Chondrocyte (in vitro differentiated cells): ENCODE measurements around the gene GSTM4. TPM values are rescaled to one million over a fixed set of nuclear protein-coding genes. Genes with fewer than 3 reads are reported as not detected.
A peak's percentile ranks its signal among the peaks of the same experiment; 100 is the strongest.
"Not testable (repeated sequence)": the region's sequence is repeated elsewhere in the genome, so short reads cannot be mapped to it uniquely, and the experiment has no call there.

Source experiments
- DNase-seq: peaks from one replicate; pipeline ENCODE4 v3.0.0; 2021; ENCODE audit warnings: mixed read lengths, low spot score
- H3K27ac Mint-ChIP-seq: one replicate; pipeline ENCODE4 v1.8.0; 2021; ENCODE audit warnings: mild to moderate bottlenecking, moderate library complexity, mixed read lengths; ENCODE audit not compliant: unreplicated experiment
- H3K27me3 Mint-ChIP-seq: 2 replicates; pipeline ENCODE4 v1.8.0; 2021; ENCODE audit warnings: low read depth, mixed read lengths
- H3K36me3 Mint-ChIP-seq: 2 replicates; pipeline ENCODE4 v1.8.0; 2021; ENCODE audit warnings: low read depth, mixed read lengths
- H3K4me1 Mint-ChIP-seq: 2 replicates; pipeline ENCODE4 v1.8.0; 2021; ENCODE audit warnings: low read depth, mild to moderate bottlenecking, mixed read lengths
- H3K4me3 Mint-ChIP-seq: one replicate; pipeline ENCODE4 v1.8.0; 2021; ENCODE audit warnings: mild to moderate bottlenecking, moderate library complexity, mixed read lengths; ENCODE audit not compliant: unreplicated experiment
- H3K9me3 Mint-ChIP-seq: 2 replicates; pipeline ENCODE4 v1.8.0; 2021; ENCODE audit warnings: low read depth, mixed read lengths
- CTCF ChIP-seq: fragments of 200-600 bp; sonication (generic); IDR thresholded peaks from 2 replicates; pipeline ENCODE4 v1.5.0; 2021; ENCODE audit warnings: antibody characterized with exemption, mild to moderate bottlenecking, moderate library complexity
- total RNA-seq: library from RNA; stranded (reverse); gene quantifications from 3 replicates; pipeline ENCODE4 v1.2.1, GENCODE V29; 2021

Gene GSTM4
- total RNA-seq, 1 donor from 2014 or later = 14.5 TPM

GRCh38 chr1:109687641-109688499, 32.0 kb downstream of the GSTM4 start, which contains the start of gene GSTM1:
Gene GSTM1 (plus strand): TSS chr1:109687817. CDS start chr1:109687874, 57 bp downstream.
- Mint-ChIP-seq H3K36me3 (no peaks in the 10 kb centered on the region), H3K27ac (peak within 1 kb of the TSS; percentile 71), H3K4me3 (peak within 1 kb of the TSS; percentile 71), H3K4me1 (no peaks in the 10 kb centered on the region), H3K9me3 (no peaks in the 10 kb centered on the region), H3K27me3 (no peaks in the 10 kb centered on the region)
- TF ChIP-seq CTCF = peak; percentile 68
- no peak for DNase-seq

- Mint-ChIP-seq H3K36me3 (no peaks in the 10 kb centered on the region), H3K27me3 (no peaks in the 10 kb centered on the region), H3K4me1 (no peaks in the 10 kb centered on the region), H3K9me3 (no peaks in the 10 kb centered on the region), H3K4me3 (no peak overlapping the region), H3K27ac (no peak overlapping the region)
- DNase-seq = no peak
- TF ChIP-seq CTCF = no peak
Observed at GRCh38 chr1:109689844-109690405, 34.0 kb downstream of the GSTM4 start.

GRCh38 chr1:109691759-109692158, 35.9 kb downstream of the GSTM4 start:
- H3K27ac Mint-ChIP-seq = no peak overlapping the region

GRCh38 chr1:109694400-109694799, 38.5 kb downstream of the GSTM4 start:
- DNase-seq, H3K27me3 Mint-ChIP-seq, H3K9me3 Mint-ChIP-seq, H3K4me3 Mint-ChIP-seq, H3K4me1 Mint-ChIP-seq, H3K27ac Mint-ChIP-seq, H3K36me3 Mint-ChIP-seq: not testable (repeated sequence)

More at GRCh38 chr1:109691759-109692158, 35.9 kb downstream of the GSTM4 start:
- Mint-ChIP-seq H3K4me3 (no peak overlapping the region), H3K27me3 (no peaks in the 10 kb centered on the region), H3K9me3 (no peaks in the 10 kb centered on the region), H3K36me3 (no peaks in the 10 kb centered on the region), H3K4me1 (no peaks in the 10 kb centered on the region)
- no peak for TF ChIP-seq CTCF
- DNase-seq = no peak

- DNase-seq, H3K4me1 Mint-ChIP-seq, H3K4me3 Mint-ChIP-seq, H3K27ac Mint-ChIP-seq, H3K27me3 Mint-ChIP-seq, H3K9me3 Mint-ChIP-seq, H3K36me3 Mint-ChIP-seq: not testable (repeated sequence)
Observed at GRCh38 chr1:109695138-109695537, 39.2 kb downstream of the GSTM4 start.

GRCh38 chr1:109697066-109697465, 41.2 kb downstream of the GSTM4 start:
- DNase-seq = no peak
- TF ChIP-seq CTCF = no peak
- no peak overlapping the region for H3K27ac Mint-ChIP-seq
- no peaks in the 10 kb centered on the region for H3K27me3 Mint-ChIP-seq
- no peaks in the 10 kb centered on the region for H3K36me3 Mint-ChIP-seq
- no peak overlapping the region for H3K4me3 Mint-ChIP-seq
- no peaks in the 10 kb centered on the region for H3K4me1 Mint-ChIP-seq
- H3K9me3 Mint-ChIP-seq = no peaks in the 10 kb centered on the region

- not testable (repeated sequence) for H3K9me3 Mint-ChIP-seq
Observed at GRCh38 chr1:109697861-109698260, 42.0 kb downstream of the GSTM4 start.

GRCh38 chr1:109702940-109703339, 47.0 kb downstream of the GSTM4 start:
- not testable (repeated sequence) for H3K9me3 Mint-ChIP-seq, H3K4me3 Mint-ChIP-seq, H3K27ac Mint-ChIP-seq, H3K4me1 Mint-ChIP-seq, H3K36me3 Mint-ChIP-seq, H3K27me3 Mint-ChIP-seq, DNase-seq

More at GRCh38 chr1:109697861-109698260, 42.0 kb downstream of the GSTM4 start:
- H3K27me3 Mint-ChIP-seq, H3K4me3 Mint-ChIP-seq, H3K36me3 Mint-ChIP-seq, H3K27ac Mint-ChIP-seq, H3K4me1 Mint-ChIP-seq, DNase-seq: not testable (repeated sequence)
